OCI-M1 (cell line): ENCODE data around the gene LRRC75B.
"Not testable (repeated sequence)": the region's sequence is repeated elsewhere in the genome, so short reads cannot be mapped to it uniquely, and the experiment has no call there.

Experiments
- DNase-seq: peaks from one replicate; lab custom pipeline; 2025; lab: John Stamatoyannopoulos, UW

The LRRC75B gene

GRCh38 chr22:24602105-24602749 is 9.4 kb upstream of the LRRC75B start:
- DNase-seq = not testable (repeated sequence)

DNA sequence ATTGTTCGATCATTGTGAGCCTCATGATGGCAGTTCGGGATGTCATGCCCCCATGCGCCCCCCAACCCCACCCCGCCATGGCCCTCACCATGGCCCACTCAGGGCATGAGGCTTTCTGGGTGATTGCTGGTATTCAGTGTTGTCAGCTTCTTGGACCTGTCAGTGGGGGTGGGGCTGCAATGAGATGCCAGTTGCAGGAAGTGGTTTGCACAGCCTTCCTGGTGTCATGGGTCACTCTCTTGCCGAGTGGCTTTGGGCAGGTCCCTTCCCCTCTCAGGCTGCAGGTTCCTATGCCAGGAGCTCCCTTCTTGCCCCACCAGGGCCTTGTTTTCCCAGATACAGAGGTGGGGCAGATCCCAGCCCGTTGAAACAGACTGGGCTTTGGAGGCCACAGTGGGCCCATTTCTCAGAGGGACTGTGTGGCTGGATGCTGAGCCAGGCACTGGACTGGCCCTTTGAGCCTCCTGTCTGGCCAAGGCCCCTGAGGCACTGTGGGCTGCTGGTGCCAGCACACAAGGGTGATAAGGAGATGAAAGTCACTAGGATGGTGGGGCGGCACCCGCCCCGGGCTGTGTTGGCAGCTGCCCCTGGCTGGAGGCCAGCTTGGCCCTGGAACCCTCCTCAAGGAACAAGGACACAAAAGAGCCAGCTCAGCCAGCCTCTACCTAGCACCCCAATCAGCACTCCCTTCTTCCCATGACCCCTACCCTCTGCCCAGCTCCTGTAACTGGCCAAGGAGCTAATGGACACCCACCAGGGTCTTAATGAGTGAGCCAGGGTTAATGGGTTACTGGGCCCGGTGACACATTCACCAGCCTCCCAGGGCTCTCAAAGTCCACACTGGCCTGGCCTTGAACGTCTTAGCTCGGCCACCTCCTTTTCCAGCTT is 8.6 kb upstream of the LRRC75B start:
- DNase-seq = no peak

- DNase-seq = not testable (repeated sequence)
Measured at GRCh38 chr22:24599958-24600715, 7.3 kb upstream of the LRRC75B start.

DNA sequence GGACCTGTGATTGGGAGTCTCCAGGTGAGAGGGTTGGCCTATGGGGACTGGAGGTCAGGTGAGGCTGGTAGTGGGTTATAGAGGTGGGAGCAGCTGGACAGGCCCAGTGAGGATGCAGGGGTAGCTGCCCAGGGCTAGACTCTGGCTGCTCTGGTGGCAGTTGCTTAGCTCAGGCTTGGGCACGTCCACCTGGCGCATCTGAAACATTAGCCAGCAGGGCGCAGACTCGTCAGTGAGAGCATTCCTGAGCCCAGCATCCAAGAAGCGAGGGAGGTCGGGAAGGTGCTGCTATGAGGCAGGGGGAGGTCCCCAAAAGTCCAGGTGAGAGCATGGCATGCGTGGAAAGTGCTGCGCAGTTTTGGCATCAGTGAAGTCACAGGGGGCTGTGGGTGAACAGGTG is 6.6 kb upstream of the LRRC75B start:
- no peak for DNase-seq

DNA sequence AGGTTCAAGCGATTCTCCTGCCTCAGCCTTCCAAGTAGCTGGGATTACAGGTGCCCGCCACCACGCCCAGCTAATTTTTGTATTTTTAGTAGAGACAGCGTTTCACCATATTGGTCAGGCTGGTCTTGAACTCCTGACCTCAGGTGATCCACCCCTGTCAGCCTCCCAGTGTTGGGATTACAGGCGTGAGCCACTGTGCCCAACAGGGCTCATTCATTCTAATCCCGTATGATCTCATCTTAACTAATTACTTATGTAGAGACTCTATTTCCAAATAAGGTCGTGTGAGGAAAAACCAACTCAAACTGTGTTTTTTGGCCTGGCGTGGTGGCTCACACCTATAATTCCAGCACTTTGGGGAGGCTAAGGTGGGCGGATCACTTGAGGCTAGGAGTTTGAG is 4.2 kb upstream of the LRRC75B start:
- not testable (repeated sequence) for DNase-seq

DNA sequence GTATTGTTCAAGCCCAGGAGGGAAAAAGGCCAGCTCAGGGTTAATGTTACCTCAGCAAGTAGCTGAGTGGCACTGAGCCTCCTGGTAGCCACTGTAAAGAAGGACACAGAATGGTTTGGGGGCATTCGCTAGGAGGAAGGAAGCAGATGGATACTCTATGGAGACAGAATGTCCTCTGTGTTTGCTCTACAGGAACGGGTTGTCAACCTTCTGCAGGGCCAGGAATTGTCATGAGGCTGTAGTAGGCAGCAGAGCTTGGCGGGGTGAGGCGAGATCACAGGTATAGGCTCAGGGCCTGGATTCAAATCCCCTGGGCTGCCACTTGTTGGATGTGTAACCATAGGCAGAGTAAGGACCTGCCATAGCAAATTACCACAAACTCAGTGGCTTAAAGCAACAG is 3.0 kb upstream of the LRRC75B start:
- DNase-seq = no peak

GRCh38 chr22:24595228-24595627 is 2.4 kb upstream of the LRRC75B start:
- DNase-seq = no peak

DNA sequence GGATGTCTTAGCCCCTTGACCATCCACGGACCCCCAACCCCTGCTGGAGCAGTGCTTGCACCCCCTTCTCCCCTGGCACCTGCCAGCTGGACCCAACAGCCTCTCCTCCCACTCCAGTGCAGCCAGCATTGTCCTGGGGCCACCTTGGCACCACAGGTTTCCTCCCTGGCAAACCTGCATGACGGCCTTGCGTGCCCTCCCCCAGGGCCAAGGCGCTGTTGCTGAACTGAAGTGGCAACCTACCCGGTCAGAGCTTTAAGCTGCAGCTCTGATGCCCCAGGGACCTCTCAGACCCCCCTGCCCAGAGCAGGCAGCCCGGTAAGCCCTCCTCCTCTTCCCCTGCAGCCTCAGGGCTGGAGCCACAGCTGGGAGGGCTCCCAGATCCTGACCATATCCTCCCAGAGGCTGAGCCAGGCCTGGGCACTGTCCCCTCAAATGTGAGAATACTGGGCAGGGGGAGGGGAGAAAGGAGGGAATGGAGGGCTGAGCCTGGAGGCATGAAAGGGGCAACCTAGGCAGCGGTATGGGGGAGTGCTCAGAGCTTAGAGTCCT is 1.8 kb upstream of the LRRC75B start:
- no peak for DNase-seq

- no peak for DNase-seq
Measured at GRCh38 chr22:24593836-24594568, 1.1 kb upstream of the LRRC75B start.

DNA sequence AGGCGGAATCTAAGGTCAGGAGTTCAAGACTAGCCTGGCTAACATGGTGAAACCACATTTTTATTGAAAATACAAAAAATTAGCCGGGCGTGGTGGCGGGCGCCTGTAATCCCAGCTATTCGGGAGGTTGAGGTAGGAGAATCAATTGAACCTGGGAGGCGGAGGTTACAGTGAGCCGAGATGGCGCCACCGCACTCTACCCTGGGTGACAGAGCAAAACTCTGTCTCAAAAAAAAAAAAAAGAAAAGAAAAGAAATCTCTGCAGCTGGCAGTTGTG is 624 bp upstream of the LRRC75B start:
- not testable (repeated sequence) for DNase-seq

DNA sequence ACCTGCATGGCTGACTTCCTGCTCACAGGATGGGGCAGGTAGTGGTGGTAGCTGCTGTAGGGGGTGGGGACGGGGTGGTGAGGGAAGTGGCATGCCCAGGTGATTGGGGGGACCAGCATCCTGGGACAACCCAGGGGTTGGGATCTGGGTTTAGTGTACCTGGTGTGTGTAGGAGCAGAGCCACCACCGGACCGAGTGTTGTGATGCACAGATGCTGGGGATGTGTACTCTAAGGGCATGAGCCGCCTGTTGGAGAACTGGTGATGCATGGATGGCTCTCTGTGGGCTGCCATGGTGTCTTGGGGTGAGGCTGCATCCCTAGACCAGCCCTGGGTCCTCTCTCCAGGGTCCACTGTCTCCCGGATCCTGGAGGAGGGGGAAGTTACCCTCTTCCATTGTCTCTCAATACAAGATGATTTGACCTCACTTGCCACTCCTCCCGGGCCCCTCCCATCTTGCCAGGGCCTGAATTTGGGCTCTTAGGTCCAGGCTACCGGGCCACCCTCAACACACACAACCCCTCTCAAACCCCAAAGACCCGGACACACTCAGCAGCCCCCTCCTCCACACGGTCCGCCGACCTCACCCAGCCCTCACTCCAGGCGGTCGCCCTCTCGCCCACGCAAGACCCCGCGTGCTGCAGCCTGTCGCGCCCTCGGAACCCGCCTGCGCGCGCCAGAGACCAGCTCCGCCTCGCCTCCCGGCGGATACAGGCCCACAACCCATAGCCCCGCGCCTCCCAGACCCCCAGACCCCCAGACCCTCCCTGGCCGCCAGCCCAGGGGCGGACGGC is 619 bp downstream of the LRRC75B start:
- DNase-seq = peak; percentile 59

DNA sequence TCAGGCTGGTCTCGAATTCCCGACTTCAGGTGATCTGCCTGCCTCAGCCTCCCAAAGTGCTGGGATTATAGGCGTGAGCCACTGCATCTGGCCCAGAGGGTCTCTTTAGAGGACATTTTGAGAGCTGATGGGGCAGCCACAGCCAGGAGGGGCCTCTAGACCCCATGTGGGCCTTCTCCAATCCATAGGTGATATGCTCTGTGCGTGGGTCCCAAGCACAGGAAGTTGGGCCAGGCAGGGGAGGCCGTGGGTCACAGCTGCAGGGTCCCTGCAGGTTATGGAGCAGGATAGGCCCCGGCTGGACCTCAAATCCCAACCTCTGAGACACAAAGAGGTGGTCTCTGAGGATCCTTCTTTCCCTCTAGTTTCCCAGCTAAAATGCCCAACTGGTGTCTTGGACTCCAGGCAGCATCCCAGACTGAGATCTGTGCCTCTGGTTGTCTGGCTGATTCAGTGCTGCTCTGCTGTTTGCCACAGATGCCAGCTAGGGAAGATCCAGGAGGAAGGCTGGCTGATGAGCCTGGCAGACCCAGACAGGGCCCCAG is 1.5 kb downstream of the LRRC75B start:
- no peak for DNase-seq

- no peak for DNase-seq
Measured at GRCh38 chr22:24590596-24591173, 2.2 kb downstream of the LRRC75B start.

- no peak for DNase-seq
Measured at GRCh38 chr22:24589518-24590030, 3.3 kb downstream of the LRRC75B start.

- DNase-seq = no peak
Measured at GRCh38 chr22:24588757-24589481, 4.0 kb downstream of the LRRC75B start.

- DNase-seq = no peak
Measured at GRCh38 chr22:24588381-24588756, 4.5 kb downstream of the LRRC75B start.

- no peak for DNase-seq
Measured at GRCh38 chr22:24587948-24588347, 4.9 kb downstream of the LRRC75B start.

DNA sequence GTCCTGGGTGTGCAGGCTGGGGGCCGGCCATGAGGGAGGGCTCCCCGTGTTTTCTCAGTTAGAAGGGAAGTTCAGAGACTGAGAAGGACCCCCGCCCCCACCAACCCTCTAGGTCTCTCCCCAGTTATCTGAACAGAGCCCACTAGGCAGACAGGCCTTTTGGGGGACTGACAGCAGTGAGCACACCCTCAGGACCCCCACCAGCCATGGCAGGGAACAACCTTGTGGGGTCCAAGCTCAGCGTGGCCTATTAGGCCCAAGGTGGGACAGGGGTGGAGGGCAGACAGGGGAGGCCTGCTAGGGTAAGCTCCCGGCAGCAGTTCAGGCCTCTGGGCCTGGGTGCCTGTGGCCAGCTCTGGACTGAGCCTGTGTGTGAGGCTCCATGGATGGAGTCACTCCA is 5.6 kb downstream of the LRRC75B start:
- DNase-seq = no peak

DNA sequence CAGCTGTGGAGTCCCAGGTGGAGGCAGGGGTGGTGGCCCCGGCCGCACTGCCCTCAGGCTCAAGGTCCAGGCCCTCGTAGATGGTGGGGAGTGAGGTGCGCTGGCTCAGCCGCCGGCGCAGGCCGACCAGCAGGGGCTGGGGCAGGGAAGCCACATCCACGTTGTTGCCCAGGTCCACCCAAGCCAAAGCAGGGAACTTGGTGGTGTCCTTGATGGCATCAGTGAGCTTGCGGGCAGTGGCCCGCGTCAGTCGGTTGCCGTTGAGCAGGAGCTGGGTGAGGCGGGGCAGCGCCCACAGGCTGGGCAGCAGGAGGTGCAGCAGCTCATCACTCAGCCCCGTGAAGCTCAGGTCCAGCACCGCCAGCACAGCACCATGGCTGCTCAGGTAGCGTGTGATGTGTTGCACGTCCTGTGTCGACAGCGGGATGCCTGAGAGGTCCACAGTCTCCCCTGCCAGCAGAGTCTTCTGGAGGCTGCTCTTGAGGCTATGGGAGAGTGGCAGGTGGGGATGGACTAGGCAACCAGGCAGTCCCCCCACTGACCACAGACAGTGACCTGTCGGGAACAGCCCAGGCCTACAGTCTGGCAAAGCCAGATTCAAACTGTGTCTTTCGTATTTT is 6.8 kb downstream of the LRRC75B start:
- DNase-seq = no peak
